DOHH2 (cell line): Measurements from ENCODE around the gene FAM221A.

ENCODE experiments used
- EZH2phosphoT487 ChIP-seq: fragments of 200-600 bp; sonication (generic); IDR thresholded peaks from 2 replicates; pipeline ENCODE4 v1.6.1; 2017; ENCODE audit warnings: borderline replicate concordance, mild to moderate bottlenecking, antibody characterized with exemption, low read length, moderate library complexity, mixed read lengths
- TF ChIP-seq, protein P1 (sequence below): fragments of 200-600 bp; sonication (generic); IDR thresholded peaks from one replicate; pipeline ENCODE4 v1.5.1; 2014; ENCODE audit warnings: antibody characterized with exemption, mild to moderate bottlenecking, low read depth, low read length; ENCODE audit not compliant: poor library complexity, severe bottlenecking

DNA sequence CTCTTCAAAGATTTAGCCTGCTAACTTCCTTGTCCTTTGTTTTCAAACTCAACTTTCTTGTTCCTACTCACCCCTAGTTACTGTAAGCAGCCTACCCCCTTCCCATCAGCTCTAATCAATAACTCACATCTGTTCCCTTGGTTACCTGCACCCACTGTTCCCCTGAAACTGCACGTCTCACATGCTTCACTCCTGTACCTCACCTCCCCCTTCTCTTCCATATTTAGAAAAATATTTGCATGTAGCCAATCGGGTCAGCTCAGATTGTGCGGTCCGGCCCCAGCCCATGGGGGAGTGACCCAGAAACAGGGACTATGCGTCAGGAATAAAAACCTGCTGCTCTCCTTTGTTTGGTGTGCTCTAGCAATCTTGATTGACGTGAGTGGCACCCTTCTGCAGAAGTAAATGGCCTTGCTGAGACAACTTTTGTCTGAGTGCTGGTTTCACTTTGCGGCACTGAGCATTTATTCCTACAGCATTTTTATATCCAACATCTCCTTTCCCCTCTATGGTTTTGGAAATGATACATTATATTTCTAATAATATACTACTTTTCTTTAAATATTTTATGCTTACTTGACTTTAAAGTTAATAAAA is 21.1 kb upstream of the FAM221A start:
- TF ChIP-seq, protein P1, sequence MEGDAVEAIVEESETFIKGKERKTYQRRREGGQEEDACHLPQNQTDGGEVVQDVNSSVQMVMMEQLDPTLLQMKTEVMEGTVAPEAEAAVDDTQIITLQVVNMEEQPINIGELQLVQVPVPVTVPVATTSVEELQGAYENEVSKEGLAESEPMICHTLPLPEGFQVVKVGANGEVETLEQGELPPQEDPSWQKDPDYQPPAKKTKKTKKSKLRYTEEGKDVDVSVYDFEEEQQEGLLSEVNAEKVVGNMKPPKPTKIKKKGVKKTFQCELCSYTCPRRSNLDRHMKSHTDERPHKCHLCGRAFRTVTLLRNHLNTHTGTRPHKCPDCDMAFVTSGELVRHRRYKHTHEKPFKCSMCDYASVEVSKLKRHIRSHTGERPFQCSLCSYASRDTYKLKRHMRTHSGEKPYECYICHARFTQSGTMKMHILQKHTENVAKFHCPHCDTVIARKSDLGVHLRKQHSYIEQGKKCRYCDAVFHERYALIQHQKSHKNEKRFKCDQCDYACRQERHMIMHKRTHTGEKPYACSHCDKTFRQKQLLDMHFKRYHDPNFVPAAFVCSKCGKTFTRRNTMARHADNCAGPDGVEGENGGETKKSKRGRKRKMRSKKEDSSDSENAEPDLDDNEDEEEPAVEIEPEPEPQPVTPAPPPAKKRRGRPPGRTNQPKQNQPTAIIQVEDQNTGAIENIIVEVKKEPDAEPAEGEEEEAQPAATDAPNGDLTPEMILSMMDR, result no peak
- TF ChIP-seq EZH2phosphoT487, result no peak
